Right cardiac atrium (tissue), 5 donors: ENCODE results near the gene MOCS1. TPM values are rescaled to one million over a fixed set of nuclear protein-coding genes. Genes with fewer than 3 reads are reported as not detected.
A peak's percentile ranks its signal among the peaks of the same experiment; 100 is the strongest.

Source experiments
- ATAC-seq, 2 donors: fragments of 200-7000 bp; cut with Tn5 transposase; one replicate each; pipeline versions ENCODE4 v1.8.0 to v1.9.1; 2020; ENCODE audit warnings: moderate library complexity in 2 of 2, mild to moderate bottlenecking in 1 of 2
- DNase-seq, 3 donors: peaks; one replicate each; pipeline ENCODE4 v3.0.0-alpha.2; 2020
- H3K27ac ChIP-seq: one replicate; pipeline ENCODE4 v1.5.1; 2013; ENCODE audit warnings: mild to moderate bottlenecking, low read length, control low read depth, moderate library complexity
- H3K27me3 ChIP-seq: one replicate; pipeline ENCODE4 v1.6.1; 2013; ENCODE audit not compliant: control insufficient read depth, insufficient read depth
- H3K4me1 ChIP-seq: one replicate; pipeline ENCODE4 v1.6.1; 2013; ENCODE audit warnings: low read length; ENCODE audit not compliant: control insufficient read depth, insufficient read depth
- H3K4me3 ChIP-seq: one replicate; pipeline ENCODE4 v1.5.1; 2013; ENCODE audit warnings: low read length, control low read depth
- H3K9me3 ChIP-seq: one replicate; pipeline ENCODE4 v1.6.1; 2013; ENCODE audit warnings: low read length; ENCODE audit not compliant: control insufficient read depth
- WGBS: extraction: QIAGEN DNeasy Blood & Tissue Kit; methylation state at CpG from one replicate; pipeline ENCODE4 v1.1.7; 2013; 5-methylcytosine and 5-hydroxymethylcytosine counted together
- intact Hi-C, 4 donors: fragments of 100-400 bp; cut with DNase I; formaldehyde crosslinking; loops; one replicate each; pipeline versions ENCODE4 v1.11.0 to v1.14.0; 2022 to 2023
- polyA plus RNA-seq: library from polyadenylated mRNA; stranded (reverse); fragments of 200-250 nt; gene quantifications from one replicate; pipeline ENCODE4 v1.2.3, GENCODE V29; 2013
- total RNA-seq, 4 donors: library from RNA; stranded (reverse); fragmentation: NEBNext Ultra II Directional; extraction: Animal tissue kit (Norgen Biotek cat#: 25700); gene quantifications; one replicate each; pipeline ENCODE4 v1.2.1, GENCODE V29; 2021
- donor health status: healthy with polysubstance abuse.
- donor health status: DM: no; HTN: yes; CAD: no.
- donor health status: DM: no; HTN: no; CAD: no.
- donor health status: DM: no; HTN: yes; CAD: no; lungs with severe emphysema.
- donor health status: DM: yes; HTN: yes; CAD: no.

The MOCS1 gene
- total and polyA plus RNA-seq, 5 donors, result 17.2 to 24.1 (median 22.4) TPM

GRCh38 chr6:39948199-39948791, 14.0 kb upstream of the MOCS1 start:
- ATAC-seq, result no peak
- H3K4me1 ChIP-seq, result peaks cover 4% of the 10 kb centered on the region
- no peaks in the 10 kb centered on the region for H3K9me3 ChIP-seq
- DNase-seq, result no peak
- H3K27me3 ChIP-seq, result no peaks in the 10 kb centered on the region
- intact Hi-C loops, result no loop called here
- WGBS, result 61% methylated on average over 5 of the region's 5 CpGs
- no peak overlapping the region for H3K4me3 ChIP-seq
- no peak overlapping the region for H3K27ac ChIP-seq

GRCh38 chr6:39947611-39948068, 13.4 kb upstream of the MOCS1 start:
- WGBS, result 59% methylated on average over 5 of the region's 5 CpGs
- no peak overlapping the region for H3K27ac ChIP-seq
- peaks cover 4% of the 10 kb centered on the region for H3K4me1 ChIP-seq
- no peaks in the 10 kb centered on the region for H3K9me3 ChIP-seq
- intact Hi-C loops, result no loop called here
- H3K4me3 ChIP-seq, result no peak overlapping the region
- ATAC-seq, result no peak
- no peaks in the 10 kb centered on the region for H3K27me3 ChIP-seq
- DNase-seq, result no peak

- ATAC-seq (peak in 1 of 2 donors; percentile 36), DNase-seq (no peak)
- WGBS, result 80% methylated on average over 1 of the region's 1 CpG
- H3K27me3 ChIP-seq, result no peaks in the 10 kb centered on the region
- H3K4me3 ChIP-seq, result no peak overlapping the region
- H3K4me1 ChIP-seq, result peaks cover 4% of the 10 kb centered on the region
- H3K9me3 ChIP-seq, result no peaks in the 10 kb centered on the region
- intact Hi-C loops, result no loop called here
- H3K27ac ChIP-seq, result no peak overlapping the region
Observed at GRCh38 chr6:39945626-39946025, 11.4 kb upstream of the MOCS1 start.

GRCh38 chr6:39942903-39943580, 8.8 kb upstream of the MOCS1 start:
- WGBS, result 78% methylated on average over 7 of the region's 7 CpGs
- ATAC-seq (no peak), DNase-seq (no peak)
- Histone ChIP-seq H3K27me3 (no peaks in the 10 kb centered on the region), H3K27ac (no peak overlapping the region), H3K4me1 (peaks cover 4% of the 10 kb centered on the region), H3K9me3 (no peaks in the 10 kb centered on the region), H3K4me3 (no peak overlapping the region)
- intact Hi-C loops, result no loop called here

- H3K4me1 ChIP-seq, result peaks cover 4% of the 10 kb centered on the region
- H3K4me3 ChIP-seq, result no peak overlapping the region
- no peak overlapping the region for H3K27ac ChIP-seq
- 80% methylated on average over 4 of the region's 4 CpGs for WGBS
- DNase-seq, result no peak
- H3K9me3 ChIP-seq, result no peaks in the 10 kb centered on the region
- no peak for ATAC-seq
- no peaks in the 10 kb centered on the region for H3K27me3 ChIP-seq
- intact Hi-C loops, result no loop called here
Observed at GRCh38 chr6:39941820-39942219, 7.6 kb upstream of the MOCS1 start.

GRCh38 chr6:39941138-39941537, 6.9 kb upstream of the MOCS1 start:
- no peak overlapping the region for H3K27ac ChIP-seq
- ATAC-seq (no peak), DNase-seq (no peak)
- H3K4me3 ChIP-seq, result no peak overlapping the region
- H3K9me3 ChIP-seq, result no peaks in the 10 kb centered on the region
- H3K27me3 ChIP-seq, result no peaks in the 10 kb centered on the region
- WGBS, result 91% methylated on average over 6 of the region's 6 CpGs
- peaks cover 4% of the 10 kb centered on the region for H3K4me1 ChIP-seq
- intact Hi-C loops, result no loop called here

GRCh38 chr6:39938773-39939654, 4.8 kb upstream of the MOCS1 start:
- intact Hi-C loops, result no loop called here
- H3K27me3 ChIP-seq, result no peaks in the 10 kb centered on the region
- WGBS, result 63% methylated on average over 10 of the region's 10 CpGs
- H3K4me3 ChIP-seq, result no peak overlapping the region
- H3K27ac ChIP-seq, result peak overlapping the region; percentile 30
- no peak for DNase-seq
- ATAC-seq, result no peak
- H3K4me1 ChIP-seq, result peaks cover 4% of the 10 kb centered on the region
- no peaks in the 10 kb centered on the region for H3K9me3 ChIP-seq

- ATAC-seq (no peak), DNase-seq (no peak)
- intact Hi-C loops, result no loop called here
- 83% methylated on average over 3 of the region's 3 CpGs for WGBS
- Histone ChIP-seq H3K27me3 (no peaks in the 10 kb centered on the region), H3K4me1 (peaks cover 4% of the 10 kb centered on the region), H3K9me3 (no peaks in the 10 kb centered on the region), H3K27ac (no peak overlapping the region), H3K4me3 (no peak overlapping the region)
Observed at GRCh38 chr6:39937686-39938333, 3.5 kb upstream of the MOCS1 start.

- DNase-seq, result no peak
- H3K9me3 ChIP-seq, result no peaks in the 10 kb centered on the region
- H3K4me1 ChIP-seq, result peaks cover 5% of the 10 kb centered on the region
- ATAC-seq, result no peak
- H3K4me3 ChIP-seq, result no peak overlapping the region
- H3K27ac ChIP-seq, result no peak overlapping the region
- no peaks in the 10 kb centered on the region for H3K27me3 ChIP-seq
- 88% methylated on average over 1 of the region's 1 CpG for WGBS
- intact Hi-C loops, result no loop called here
Observed at GRCh38 chr6:39936857-39937256, 2.6 kb upstream of the MOCS1 start.

GRCh38 chr6:39935241-39935640, 979 bp upstream of the MOCS1 start:
- intact Hi-C loops, result no loop called here
- WGBS, result 42% methylated on average over 2 of the region's 2 CpGs
- Histone ChIP-seq H3K27ac (no peak overlapping the region), H3K27me3 (no peaks in the 10 kb centered on the region), H3K4me3 (no peak overlapping the region), H3K4me1 (peaks cover 8% of the 10 kb centered on the region), H3K9me3 (no peaks in the 10 kb centered on the region)
- no peak for ATAC-seq
- DNase-seq, result no peak
